Astrocyte (in vitro differentiated cells and primary cell): ENCODE data around the gene TMEM116. TPM values are rescaled to one million over a fixed set of nuclear protein-coding genes. Genes with fewer than 3 reads are reported as not detected.
"Not testable (repeated sequence)": the region's sequence is repeated elsewhere in the genome, so short reads cannot be mapped to it uniquely, and the experiment has no call there.

Experiments used
- DNase-seq: peaks from one replicate; pipeline ENCODE4 v3.0.0-alpha.2; 2010; ENCODE audit warnings: low read depth
- FAIRE-seq: peaks from 2 replicates; lab custom pipeline; 2011; peaks lifted over from hg19 to GRCh38; lab: Jason Lieb, UNC
- H2AFZ ChIP-seq: 2 replicates; pipeline ENCODE4 v1.6.0; 2012; ENCODE audit warnings: low read depth, low read length, inconsistent platforms
- H3K27ac ChIP-seq: 2 replicates; pipeline ENCODE4 v1.5.1; 2011; ENCODE audit warnings: low read depth, low read length, inconsistent platforms
- H3K27me3 ChIP-seq: 2 replicates; pipeline ENCODE4 v1.6.0; 2011; ENCODE audit warnings: low read length, inconsistent platforms; ENCODE audit not compliant: insufficient read depth
- H3K36me3 ChIP-seq: 2 replicates; pipeline ENCODE4 v1.5.1; 2011; ENCODE audit warnings: low read length, inconsistent platforms; ENCODE audit not compliant: insufficient read depth
- H3K4me1 ChIP-seq: 2 replicates; pipeline ENCODE4 v1.5.1; 2011; ENCODE audit warnings: low read length, inconsistent platforms; ENCODE audit not compliant: insufficient read depth
- H3K4me2 ChIP-seq: 2 replicates; pipeline ENCODE4 v1.6.0; 2012; ENCODE audit warnings: low read length, inconsistent platforms
- H3K4me3 ChIP-seq: 2 replicates; pipeline ENCODE4 v1.5.1; 2011; ENCODE audit warnings: low read depth, mild to moderate bottlenecking, low read length, inconsistent platforms; ENCODE audit not compliant: insufficient read depth
- H3K79me2 ChIP-seq: 2 replicates; pipeline ENCODE4 v1.6.0; 2012; ENCODE audit warnings: mild to moderate bottlenecking, low read length, inconsistent platforms; ENCODE audit not compliant: insufficient read depth
- H3K9ac ChIP-seq: 2 replicates; pipeline ENCODE4 v1.6.0; 2012; ENCODE audit warnings: mild to moderate bottlenecking, low read length, inconsistent platforms
- H3K9me3 ChIP-seq: 2 replicates; pipeline ENCODE4 v1.5.1; 2012; ENCODE audit warnings: low read depth, mild to moderate bottlenecking, low read length, inconsistent platforms; ENCODE audit not compliant: insufficient read depth
- H4K20me1 ChIP-seq: 2 replicates; pipeline ENCODE4 v1.6.0; 2012; ENCODE audit warnings: low read length, inconsistent platforms; ENCODE audit not compliant: insufficient read depth
- H3K27ac Mint-ChIP-seq: one replicate; pipeline ENCODE4 v1.8.0; 2021; ENCODE audit warnings: mild to moderate bottlenecking, mixed read lengths; ENCODE audit not compliant: unreplicated experiment
- H3K27me3 Mint-ChIP-seq: one replicate; pipeline ENCODE4 v1.8.0; 2021; ENCODE audit warnings: low read depth, mixed read lengths; ENCODE audit not compliant: unreplicated experiment
- H3K36me3 Mint-ChIP-seq: one replicate; pipeline ENCODE4 v1.8.0; 2021; ENCODE audit warnings: low read depth, mixed read lengths; ENCODE audit not compliant: unreplicated experiment
- H3K4me1 Mint-ChIP-seq: one replicate; pipeline ENCODE4 v1.8.0; 2021; ENCODE audit warnings: low read depth, mixed read lengths; ENCODE audit not compliant: unreplicated experiment
- H3K4me3 Mint-ChIP-seq: one replicate; pipeline ENCODE4 v1.8.0; 2021; ENCODE audit warnings: mild to moderate bottlenecking, moderate library complexity, mixed read lengths; ENCODE audit not compliant: unreplicated experiment
- H3K9me3 Mint-ChIP-seq: one replicate; pipeline ENCODE4 v1.8.0; 2021; ENCODE audit warnings: mild to moderate bottlenecking, mixed read lengths; ENCODE audit not compliant: unreplicated experiment
- CTCF ChIP-seq: IDR thresholded peaks from 2 replicates; pipeline ENCODE4 v1.5.1; 2011; ENCODE audit warnings: low read depth, mild to moderate bottlenecking, inconsistent platforms, low read length, moderate library complexity; ENCODE audit not compliant: insufficient read depth
- EZH2 ChIP-seq: IDR thresholded peaks from 2 replicates; pipeline ENCODE4 v1.6.1; 2012; ENCODE audit warnings: mild to moderate bottlenecking, low read length, inconsistent platforms; ENCODE audit not compliant: insufficient read depth
- total RNA-seq: library from RNA; stranded (reverse); gene quantifications from 2 replicates; pipeline ENCODE4 v1.2.1, GENCODE V29; 2021

Gene TMEM116
- total RNA-seq, 1 donor from 2014 or later, result 7.5 TPM

GRCh38 chr12:112046003-112046402 is 33.0 kb upstream of the TMEM116 start:
- H3K9ac ChIP-seq, result no peak overlapping the region
- peaks cover 8% of the 10 kb centered on the region for H4K20me1 ChIP-seq
- H3K9me3 ChIP-seq, result no peaks in the 10 kb centered on the region
- no peak overlapping the region for H3K4me2 ChIP-seq
- H3K27me3 ChIP-seq, result no peaks in the 10 kb centered on the region
- Mint-ChIP-seq H3K4me3 (no peak overlapping the region), H3K36me3 (peaks cover 11% of the 10 kb centered on the region), H3K4me1 (no peaks in the 10 kb centered on the region), H3K27ac (no peak overlapping the region), H3K27me3 (no peaks in the 10 kb centered on the region), H3K9me3 (no peaks in the 10 kb centered on the region)
- no peak overlapping the region for H2AFZ ChIP-seq
- H3K4me1 ChIP-seq, result no peaks in the 10 kb centered on the region
- H3K4me3 ChIP-seq, result no peak overlapping the region
- no peak for DNase-seq
- no peak overlapping the region for H3K27ac ChIP-seq
- TF ChIP-seq EZH2 (no peak), CTCF (no peak)
- H3K79me2 ChIP-seq, result peaks cover 7% of the 10 kb centered on the region
- H3K36me3 ChIP-seq, result peaks cover 67% of the 10 kb centered on the region
- FAIRE-seq, result no peak

- not testable (repeated sequence) for H3K4me1 ChIP-seq, H3K79me2 ChIP-seq, H3K4me3 ChIP-seq, H3K9me3 Mint-ChIP-seq, H3K27me3 Mint-ChIP-seq, H3K9ac ChIP-seq, DNase-seq, H3K4me2 ChIP-seq, H3K4me3 Mint-ChIP-seq, H4K20me1 ChIP-seq, H2AFZ ChIP-seq, H3K27me3 ChIP-seq, H3K27ac ChIP-seq, H3K27ac Mint-ChIP-seq, FAIRE-seq, H3K9me3 ChIP-seq, H3K4me1 Mint-ChIP-seq
- peaks cover 13% of the 10 kb centered on the region for H3K36me3 Mint-ChIP-seq
- H3K36me3 ChIP-seq, result peaks cover 64% of the 10 kb centered on the region
These were observed 23.6 kb upstream of the TMEM116 start for GRCh38 chr12:112036614-112037013.

GRCh38 chr12:112035219-112035785 is 22.3 kb upstream of the TMEM116 start:
- H3K9me3 Mint-ChIP-seq, result no peaks in the 10 kb centered on the region
- FAIRE-seq, result no peak

More at GRCh38 chr12:112035219-112035785, 22.3 kb upstream of the TMEM116 start:
- peaks cover 3% of the 10 kb centered on the region for H3K79me2 ChIP-seq
- no peak overlapping the region for H3K27ac ChIP-seq
- TF ChIP-seq EZH2 (no peak), CTCF (no peak)
- H3K36me3 Mint-ChIP-seq, result peaks cover 13% of the 10 kb centered on the region
- H3K4me3 ChIP-seq, result no peak overlapping the region
- no peak overlapping the region for H3K4me3 Mint-ChIP-seq
- no peak overlapping the region for H3K9ac ChIP-seq
- H3K9me3 ChIP-seq, result no peaks in the 10 kb centered on the region
- peaks cover 57% of the 10 kb centered on the region for H3K36me3 ChIP-seq
- H2AFZ ChIP-seq, result no peak overlapping the region
- no peaks in the 10 kb centered on the region for H3K27me3 Mint-ChIP-seq
- no peaks in the 10 kb centered on the region for H4K20me1 ChIP-seq
- no peak for DNase-seq
- no peak overlapping the region for H3K27ac Mint-ChIP-seq
- peaks cover 2% of the 10 kb centered on the region for H3K4me1 Mint-ChIP-seq
- no peaks in the 10 kb centered on the region for H3K4me1 ChIP-seq
- H3K27me3 ChIP-seq, result no peaks in the 10 kb centered on the region
- no peak overlapping the region for H3K4me2 ChIP-seq
